Mucosa of gallbladder (tissue), 1 donor: ENCODE measurements around the gene CSF3. TPM values are rescaled to one million over a fixed set of nuclear protein-coding genes. Genes with fewer than 3 reads are reported as not detected.
A peak's percentile ranks its signal among the peaks of the same experiment; 100 is the strongest.

Experiments used
- DNase-seq: peaks from one replicate; pipeline ENCODE4 v3.0.0-alpha.2; 2020; ENCODE audit warnings: low spot score
- total RNA-seq: library from RNA; stranded (reverse); gene quantifications from one replicate; pipeline ENCODE4 v1.2.1, GENCODE V29; 2021
- donor health status: DM: no; HTN: no; CAD: no.

Gene CSF3
- total RNA-seq, 1 donor from 2014 or later = not detected

DNA sequence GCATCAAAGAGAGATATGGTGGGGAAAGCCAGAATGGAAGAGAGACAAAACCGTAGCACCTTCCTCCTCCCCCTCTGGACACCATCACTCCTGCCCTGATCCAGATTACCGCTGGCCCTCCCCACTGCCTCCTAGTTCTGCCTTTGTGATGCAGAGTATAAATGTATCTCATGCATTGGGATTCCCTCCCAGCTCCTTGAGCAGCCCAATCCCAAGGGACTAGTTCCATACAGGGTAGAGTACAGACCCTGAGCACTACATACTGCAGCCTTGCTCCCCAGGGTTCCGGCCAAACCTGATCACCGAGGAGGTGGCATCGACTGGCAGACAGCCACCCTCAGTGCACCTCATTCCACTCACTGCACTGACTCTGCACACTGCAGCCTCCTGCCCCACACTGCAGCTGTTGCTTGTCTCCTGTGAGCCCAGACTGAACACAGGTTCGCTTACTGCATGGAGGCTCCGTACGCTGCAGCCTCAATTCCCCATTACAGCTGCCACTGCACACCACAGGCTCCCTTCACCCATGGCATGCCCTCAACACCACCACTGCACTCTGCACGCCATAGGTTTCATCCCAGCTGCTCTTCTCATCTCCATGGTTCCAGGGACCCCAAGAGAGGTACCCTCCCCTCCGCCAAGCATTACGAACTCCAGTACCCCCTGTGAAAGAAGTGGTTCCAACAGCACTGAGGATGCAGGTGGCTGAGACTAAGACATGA, 45.8 kb downstream of the CSF3 start:
- DNase-seq = no peak

DNA sequence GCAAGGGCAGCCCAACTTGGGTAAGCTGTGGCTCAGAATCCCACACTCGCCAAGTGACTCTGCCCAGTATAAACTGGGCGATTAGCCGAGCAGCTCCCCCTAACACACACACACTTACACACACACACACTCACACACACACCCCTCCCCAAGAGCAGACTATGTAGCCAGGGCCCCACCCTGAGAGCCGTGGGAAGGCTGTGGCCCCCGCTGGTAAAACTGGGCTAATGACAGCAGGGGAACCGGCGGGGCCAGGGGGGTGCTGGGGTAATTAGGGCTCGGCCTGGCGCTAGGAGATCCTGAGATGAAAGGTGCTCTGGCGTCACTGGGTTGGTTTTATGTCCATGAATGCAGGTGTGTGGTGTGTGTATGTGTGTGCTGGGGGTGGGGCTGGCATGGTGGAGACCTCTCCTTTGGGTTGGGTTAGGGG, 46.4 kb downstream of the CSF3 start:
- DNase-seq = no peak

DNA sequence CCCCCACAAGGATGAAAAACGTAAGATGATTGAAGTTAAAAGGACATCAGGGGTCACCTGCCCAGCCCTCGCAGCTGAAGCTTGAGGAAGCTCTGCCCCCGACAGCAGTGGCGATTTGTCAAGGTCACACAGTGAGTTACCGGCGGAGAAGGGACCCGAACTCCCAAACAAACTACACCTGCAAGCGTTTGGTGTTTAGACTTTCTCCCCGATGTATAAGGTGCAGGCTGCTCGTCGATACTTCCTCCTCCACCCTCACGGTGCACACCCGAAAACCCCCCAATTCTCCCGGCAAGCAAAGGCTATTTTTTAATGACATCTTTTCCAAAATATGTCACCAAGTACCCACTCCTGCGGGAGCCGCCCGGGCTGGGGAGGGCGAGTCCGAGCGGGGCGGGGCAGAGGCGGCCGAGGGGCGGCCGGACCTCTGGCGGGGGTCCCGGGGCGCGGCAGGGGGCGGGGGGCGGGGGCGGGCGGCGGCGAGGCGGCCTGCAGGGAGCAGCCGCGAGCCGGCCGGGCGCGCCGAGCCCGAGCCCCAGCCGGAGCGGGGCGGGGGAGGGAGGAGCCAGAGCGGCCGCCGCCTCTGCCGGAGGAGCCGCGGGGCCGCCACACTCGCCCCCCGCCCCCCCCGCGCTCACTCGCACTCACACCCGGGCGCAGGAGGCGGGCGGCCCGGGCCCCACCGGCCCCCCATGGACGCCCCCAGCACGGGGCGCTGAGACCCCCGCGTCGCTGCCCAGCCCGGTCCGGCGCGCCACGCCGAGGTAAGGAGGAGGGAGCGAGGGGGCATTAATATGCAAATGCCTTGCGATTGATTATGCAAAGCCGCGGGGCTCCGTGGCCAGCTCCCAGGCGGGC, 47.3 kb downstream of the CSF3 start, which contains the start of gene THRA:
TSS of gene THRA (plus strand) at position 637 of the 858 bp plus-strand sequence. CDS start 11,524 bp downstream, outside the sequence.
- peak; percentile 57 for DNase-seq

DNA sequence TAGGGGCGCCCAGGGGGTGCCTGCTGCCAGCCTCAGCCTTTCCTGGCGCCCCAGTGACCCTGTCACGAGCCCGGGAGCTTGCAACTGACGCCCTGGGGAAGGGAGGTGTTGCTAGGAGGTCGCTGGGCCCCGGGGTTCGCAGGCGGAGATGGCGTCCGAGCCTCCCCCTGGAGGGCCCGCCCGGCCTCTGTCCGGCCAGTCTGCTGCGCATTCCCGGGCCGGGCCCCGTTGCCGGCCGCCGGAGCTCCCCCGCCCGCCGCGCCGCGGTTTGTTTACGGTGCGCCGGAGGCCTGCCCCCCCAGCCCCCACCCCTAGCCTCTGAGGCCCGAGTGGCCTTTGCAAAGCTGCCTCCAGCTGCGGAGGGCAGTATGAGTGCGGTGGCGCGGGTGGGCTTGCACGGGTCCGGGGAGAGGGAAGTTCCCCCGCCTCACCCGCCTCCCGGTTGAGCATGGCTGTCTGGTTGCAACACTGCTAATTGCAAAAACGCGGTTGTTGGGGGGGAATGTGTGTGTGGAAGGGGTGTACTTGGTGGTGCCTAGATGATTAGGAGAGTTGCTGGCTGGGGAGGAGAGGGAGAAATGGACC, 48.0 kb downstream of the CSF3 start:
- DNase-seq = no peak

DNA sequence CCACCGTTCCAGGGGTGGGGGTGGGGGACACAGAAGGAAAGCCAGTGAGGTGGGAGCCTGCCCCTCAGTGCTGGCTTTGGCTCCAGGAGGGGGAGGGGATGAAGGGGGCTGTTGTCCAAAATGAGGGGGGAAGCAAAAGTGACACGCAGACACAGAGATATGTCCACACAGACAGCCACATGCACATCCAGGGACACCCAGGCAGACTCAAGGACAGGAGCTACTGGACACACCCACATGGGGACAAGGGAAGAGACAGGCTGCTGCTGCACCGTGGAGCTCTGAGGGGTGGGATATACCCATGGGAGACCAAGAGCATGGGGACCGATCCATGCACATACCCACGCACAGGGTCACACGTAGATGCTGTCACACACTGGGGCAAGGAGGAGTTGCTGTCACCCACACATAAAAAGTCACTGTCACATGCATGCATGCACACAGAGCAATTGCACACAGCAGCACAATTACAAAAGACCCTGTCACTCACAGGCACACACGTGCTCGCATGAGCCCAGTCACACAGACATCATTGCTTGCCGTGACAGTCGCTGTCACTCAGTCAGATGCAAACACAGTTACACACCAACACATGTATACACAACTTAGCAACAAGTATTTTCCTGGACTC, 48.8 kb downstream of the CSF3 start:
- no peak for DNase-seq

DNA sequence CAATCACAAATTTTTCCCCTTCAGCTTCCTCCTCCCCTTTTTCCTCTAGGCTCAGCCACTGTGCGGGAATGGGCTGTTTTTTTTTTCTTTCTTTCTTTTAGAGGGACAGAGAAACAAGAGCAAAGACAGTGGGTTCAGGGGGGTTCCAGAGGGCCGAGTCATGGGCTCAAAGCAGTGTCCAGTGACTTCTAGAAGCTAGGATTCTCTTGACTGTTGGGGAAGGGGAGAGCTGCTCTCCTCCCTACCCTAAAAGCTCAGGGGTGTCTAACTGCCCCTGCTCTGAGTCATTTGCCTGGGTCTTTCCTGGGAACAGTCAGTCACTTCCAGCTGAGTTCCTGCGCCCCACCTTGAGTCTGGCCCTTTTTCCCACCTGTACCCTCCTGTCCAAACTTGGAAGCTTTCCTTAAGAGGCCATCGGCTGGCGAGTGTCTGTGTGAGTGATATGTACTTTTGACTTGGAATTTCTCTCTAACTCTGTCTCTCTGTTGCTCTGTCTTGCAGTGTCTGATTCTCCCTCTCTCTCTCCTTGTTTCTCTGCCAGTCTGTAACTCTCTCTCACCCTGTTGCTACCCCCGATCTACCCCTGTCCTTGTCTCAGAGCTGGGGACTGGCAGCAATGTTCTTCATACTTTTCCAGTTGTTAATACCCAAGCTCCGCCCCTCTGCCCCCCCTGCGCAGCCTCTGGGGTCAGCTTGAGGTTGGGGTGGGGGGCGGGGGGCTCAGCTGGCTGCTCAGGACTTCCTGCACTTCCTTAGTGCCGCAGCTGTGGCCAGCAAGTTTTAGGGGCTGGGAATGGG, 49.9 kb downstream of the CSF3 start:
- no peak for DNase-seq

DNA sequence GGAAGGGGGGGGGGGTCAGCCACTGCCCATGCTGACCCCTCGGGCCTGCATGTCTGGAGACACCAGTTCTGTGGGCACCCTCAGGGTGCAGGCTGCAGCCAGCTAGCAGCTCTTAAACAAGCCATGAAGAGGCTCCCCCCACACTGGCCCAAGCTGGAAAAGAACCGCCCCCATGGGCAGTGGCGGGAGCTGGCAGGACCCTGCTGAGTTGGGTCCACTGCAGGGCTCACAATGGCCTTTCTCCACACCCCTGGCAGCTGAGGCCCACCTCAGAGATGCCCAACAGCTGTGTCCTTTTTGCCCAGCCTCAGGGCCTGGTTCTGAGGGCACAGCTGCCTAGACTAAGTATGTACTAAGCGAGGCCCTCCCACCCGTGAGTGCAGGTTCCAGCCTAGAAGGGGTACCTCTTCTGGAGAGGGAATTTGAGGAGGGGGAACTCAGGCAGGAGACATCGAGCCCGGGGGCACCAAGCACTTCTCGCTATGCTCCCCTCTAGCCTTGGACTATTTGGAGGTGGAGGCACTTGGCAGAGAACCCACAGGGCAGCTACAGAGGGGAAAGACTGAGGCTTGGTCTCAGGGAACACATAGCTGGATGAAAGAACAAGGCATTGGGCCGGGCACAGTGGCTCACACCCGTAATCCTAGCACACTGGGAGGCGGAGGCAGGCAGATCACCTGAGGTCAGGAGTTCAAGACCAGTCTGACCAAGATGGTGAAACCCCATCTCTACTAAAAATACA, 50.7 kb downstream of the CSF3 start:
- no peak for DNase-seq

Other genes starting within 250 kb of the CSF3 start
- gene IKZF3, start 151.1 kb upstream of the CSF3 start, total RNA-seq = 5.8 TPM
- not detected for gene ZPBP2, start 147.2 kb upstream of the CSF3 start, total RNA-seq
- gene GSDMB, start 96.8 kb upstream of the CSF3 start, total RNA-seq = 26.9 TPM
- gene ORMDL3, start 87.8 kb upstream of the CSF3 start, total RNA-seq = 73.6 TPM
- gene LRRC3C, start 87.7 kb upstream of the CSF3 start, total RNA-seq = not detected
- gene GSDMA, start 52.4 kb upstream of the CSF3 start, total RNA-seq = not detected
- 69.5 TPM for gene PSMD3, start 34.6 kb upstream of the CSF3 start, total RNA-seq
- 74.2 TPM for gene MED24, start 39.0 kb downstream of the CSF3 start, total RNA-seq
- gene THRA, start 47.5 kb downstream of the CSF3 start, total RNA-seq = 78.7 TPM
- 34.7 TPM for gene NR1D1, start 85.1 kb downstream of the CSF3 start, total RNA-seq
- gene MSL1, start 106.5 kb downstream of the CSF3 start, total RNA-seq = 90.9 TPM
- gene CASC3, start 125.1 kb downstream of the CSF3 start, total RNA-seq = 78.5 TPM
- 77.2 TPM for gene RAPGEFL1, start 162.0 kb downstream of the CSF3 start, total RNA-seq
- 64.1 TPM for gene WIPF2, start 203.9 kb downstream of the CSF3 start, total RNA-seq